Suprapubic skin (tissue), 4 donors: ENCODE results near the gene DNAJC5. TPM values are rescaled to one million over a fixed set of nuclear protein-coding genes. Genes with fewer than 3 reads are reported as not detected.

Experiments
- DNase-seq, 2 donors: peaks; one replicate each; pipeline ENCODE4 v3.0.0-alpha.2; 2019; ENCODE audit warnings: low spot score in 2 of 2
- H3K27ac ChIP-seq: fragments of 200-600 bp; sonication (generic); one replicate; pipeline ENCODE4 v1.5.1; 2019
- H3K27me3 ChIP-seq: fragments of 200-600 bp; sonication (generic); one replicate; pipeline ENCODE4 v1.5.1; 2019
- H3K36me3 ChIP-seq: fragments of 200-600 bp; sonication (generic); one replicate; pipeline ENCODE4 v1.5.1; 2019
- H3K4me1 ChIP-seq: fragments of 200-600 bp; sonication (generic); one replicate; pipeline ENCODE4 v1.5.1; 2019
- H3K4me3 ChIP-seq: fragments of 200-600 bp; sonication (generic); one replicate; pipeline ENCODE4 v1.5.1; 2019; ENCODE audit warnings: mild to moderate bottlenecking
- H3K9me3 ChIP-seq: fragments of 200-600 bp; sonication (generic); one replicate; pipeline ENCODE4 v1.5.1; 2019
- CTCF ChIP-seq, 2 donors: fragments of 200-600 bp in 1 of 2; fragments of 450-650 bp in 1 of 2; sonication (generic) in 1 of 2; IDR thresholded peaks; one replicate each; pipeline ENCODE4 v1.5.1; 2016 to 2019; ENCODE audit warnings: antibody characterized with exemption in 2 of 2, mild to moderate bottlenecking in 1 of 2, moderate library complexity in 1 of 2
- EP300 ChIP-seq: sonication (generic); formaldehyde crosslinking; IDR thresholded peaks from one replicate; pipeline ENCODE4 v1.6.1; 2017; ENCODE audit warnings: antibody characterized with exemption
- POLR2A ChIP-seq, 2 donors: fragments of 450-650 bp; IDR thresholded peaks; one replicate each; pipeline ENCODE4 v1.6.1; 2017; ENCODE audit warnings: antibody characterized with exemption in 2 of 2, mild to moderate bottlenecking in 2 of 2, moderate library complexity in 2 of 2
- POLR2AphosphoS5 ChIP-seq, 3 donors: sonication (generic); formaldehyde crosslinking; IDR thresholded peaks; one replicate each; pipeline ENCODE4 v1.6.1; 2017; ENCODE audit warnings: antibody characterized with exemption in 3 of 3
- WGBS: methylation state at CpG from one replicate; pipeline ENCODE4 v1.1.5; 2018; 5-methylcytosine and 5-hydroxymethylcytosine counted together
- total RNA-seq, 4 donors: library from RNA; depleted of rRNA; stranded (reverse); fragments of >200 nt; gene quantifications; one replicate each; pipeline ENCODE4 v1.1.0, GENCODE V29; 2016

DNAJC5 gene
- total RNA-seq, 4 donors from 2014 or later, result 36.4 to 62.0 (median 53.7) TPM

- H3K4me3 ChIP-seq, result peak overlapping the region; percentile 97
- DNase-seq, result peak in 1 of 2 donors; percentile 64
- H3K27ac ChIP-seq, result peak overlapping the region; percentile 96
- peaks cover 53% of the 10 kb centered on the region for H3K4me1 ChIP-seq
- H3K9me3 ChIP-seq, result no peaks in the 10 kb centered on the region
- TF ChIP-seq POLR2A (IDR thresholded peaks at IDR 0.05) (no peak), EP300 (no peak), CTCF (IDR thresholded peaks at IDR 0.05) (no peak), POLR2AphosphoS5 (IDR thresholded peaks at IDR 0.05) (no peak)
- 0% methylated on average over 10 of the region's 47 CpGs for WGBS
- no peaks in the 10 kb centered on the region for H3K27me3 ChIP-seq
- H3K36me3 ChIP-seq, result peaks cover 18% of the 10 kb centered on the region
These were observed 84.3 kb downstream of the DNAJC5 start for GRCh38 chr20:63979229-63979556.

- Histone ChIP-seq H3K4me3 (peak within 1 kb of the TSS; percentile 97), H3K36me3 (peaks cover 23% of the 10 kb centered on the region), H3K4me1 (peaks cover 52% of the 10 kb centered on the region), H3K9me3 (no peaks in the 10 kb centered on the region), H3K27me3 (no peaks in the 10 kb centered on the region), H3K27ac (peak within 1 kb of the TSS; percentile 96)
- TF ChIP-seq CTCF (IDR thresholded peaks at IDR 0.05) (peak in 1 of 2 donors; percentile 10), POLR2AphosphoS5 (IDR thresholded peaks at IDR 0.05) (no peak)
- WGBS, result 2% methylated on average over 12 of the region's 52 CpGs
- peak in 1 of 2 donors; percentile 77 for DNase-seq
These were observed 84.8 kb downstream of the DNAJC5 start, which contains the start of gene SAMD10 for GRCh38 chr20:63979557-63980316. Gene SAMD10 (minus strand): TSS chr20:63979642. CDS start chr20:63979467, 175 bp downstream.

DNA sequence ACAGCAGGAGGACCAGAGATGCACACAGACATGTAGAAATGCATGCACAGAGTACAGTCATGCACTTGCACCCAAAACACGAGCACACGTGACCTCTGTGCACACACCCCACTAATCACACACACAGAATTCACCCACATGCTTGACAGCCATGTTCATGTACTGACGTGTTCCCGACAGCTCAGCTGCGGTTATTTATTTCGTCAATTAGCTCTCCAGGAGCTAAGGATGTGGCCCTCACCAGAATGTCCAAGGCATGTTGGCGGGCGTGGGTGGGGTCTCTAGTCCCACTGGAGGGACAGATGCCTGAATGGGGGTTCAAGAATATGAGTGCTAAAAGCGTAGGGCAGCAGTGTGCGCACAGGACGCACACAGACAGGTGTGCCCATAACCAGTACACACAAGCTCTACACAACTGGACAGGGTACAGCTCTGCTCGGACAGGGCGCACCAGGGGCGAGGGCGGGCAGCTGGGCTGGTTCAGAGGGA is 85.4 kb downstream of the DNAJC5 start:
- TF ChIP-seq CTCF (IDR thresholded peaks at IDR 0.05), result no peak
- Histone ChIP-seq H3K9me3 (no peaks in the 10 kb centered on the region), H3K36me3 (peaks cover 30% of the 10 kb centered on the region), H3K27me3 (no peaks in the 10 kb centered on the region), H3K4me1 (peaks cover 52% of the 10 kb centered on the region), H3K4me3 (peak overlapping the region; percentile 97), H3K27ac (peak overlapping the region; percentile 96)
- WGBS, result 87% methylated on average over 3 of the region's 15 CpGs
- no peak for DNase-seq

DNA sequence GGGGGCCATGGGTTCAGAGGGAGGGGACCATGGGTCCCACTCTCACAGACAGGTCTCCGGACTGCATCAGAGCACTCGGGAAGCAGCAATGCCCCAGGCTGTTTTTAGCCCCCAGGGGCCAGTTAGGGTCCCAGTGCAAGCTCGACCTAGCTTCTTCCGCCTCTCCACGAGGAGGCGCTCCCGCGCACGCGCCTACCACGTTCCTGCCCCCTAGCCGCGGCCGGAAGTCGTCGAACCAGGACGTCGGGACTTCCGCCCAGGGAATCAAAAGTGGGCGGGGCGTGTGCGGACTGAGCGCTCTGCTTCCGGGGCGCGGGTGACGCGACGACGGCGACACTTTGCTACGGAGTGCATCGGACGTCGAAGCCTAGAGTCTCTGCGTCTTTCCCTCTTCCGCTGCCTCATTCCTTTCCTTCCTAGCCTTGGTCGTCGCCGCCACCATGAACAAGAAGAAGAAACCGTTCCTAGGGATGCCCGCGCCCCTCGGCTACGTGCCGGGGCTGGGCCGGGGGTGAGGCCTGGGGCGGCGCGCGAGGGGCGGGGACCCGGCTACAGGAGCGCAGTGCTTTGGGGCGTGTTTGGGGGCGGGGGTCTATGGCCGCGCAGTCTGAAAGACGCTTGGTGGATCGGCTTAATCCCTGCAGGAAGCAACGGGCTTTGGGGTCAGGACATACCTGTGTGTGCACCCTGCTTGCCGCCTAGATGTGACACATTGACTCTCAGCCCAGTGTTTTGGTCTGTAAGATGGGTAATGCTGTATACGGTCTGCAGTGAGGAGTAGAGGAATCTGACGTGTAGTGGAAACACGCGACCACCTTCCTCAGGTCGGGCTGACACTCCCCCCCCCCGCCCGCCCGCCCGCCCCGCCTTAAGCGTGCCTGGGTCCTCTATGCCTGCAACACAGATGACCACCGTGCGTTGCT is 86.1 kb downstream of the DNAJC5 start, which contains the start of gene PRPF6:
TSS of gene PRPF6 (plus strand) at position 327 of the 923 bp plus-strand sequence. CDS start at position 441, 114 bp downstream.
- Histone ChIP-seq H3K4me3 (peak within 1 kb of the TSS; percentile 97), H3K27ac (peak within 1 kb of the TSS; percentile 96), H3K4me1 (peaks cover 52% of the 10 kb centered on the region), H3K36me3 (peaks cover 37% of the 10 kb centered on the region), H3K27me3 (no peaks in the 10 kb centered on the region), H3K9me3 (no peaks in the 10 kb centered on the region)
- 0% methylated on average over 40 of the region's 75 CpGs for WGBS
- TF ChIP-seq POLR2A (IDR thresholded peaks at IDR 0.05) (peak; percentile 8 to 74), EP300 (no peak), POLR2AphosphoS5 (IDR thresholded peaks at IDR 0.05) (peak; percentile 82 to 96 (median 86)), CTCF (IDR thresholded peaks at IDR 0.05) (peak; percentile 31 to 89)
- DNase-seq, result peak; percentile 96 to 97

GRCh38 chr20:63982937-63983336 is 88.0 kb downstream of the DNAJC5 start:
- Histone ChIP-seq H3K27me3 (no peaks in the 10 kb centered on the region), H3K36me3 (peaks cover 53% of the 10 kb centered on the region), H3K27ac (no peak overlapping the region), H3K4me3 (no peak overlapping the region), H3K9me3 (no peaks in the 10 kb centered on the region), H3K4me1 (peaks cover 51% of the 10 kb centered on the region)
- TF ChIP-seq POLR2A (IDR thresholded peaks at IDR 0.05) (no peak), EP300 (no peak), POLR2AphosphoS5 (IDR thresholded peaks at IDR 0.05) (no peak), CTCF (IDR thresholded peaks at IDR 0.05) (no peak)
- no peak for DNase-seq
- 84% methylated on average over 14 of the region's 14 CpGs for WGBS
